T-helper 1 cell (primary cell): ENCODE results near the gene PRKN.

ENCODE experiments used
- DNase-seq, 5 donors: peaks; one replicate each; pipeline ENCODE4 v3.0.0-alpha.2; 2012 to 2020

Gene PRKN

DNA sequence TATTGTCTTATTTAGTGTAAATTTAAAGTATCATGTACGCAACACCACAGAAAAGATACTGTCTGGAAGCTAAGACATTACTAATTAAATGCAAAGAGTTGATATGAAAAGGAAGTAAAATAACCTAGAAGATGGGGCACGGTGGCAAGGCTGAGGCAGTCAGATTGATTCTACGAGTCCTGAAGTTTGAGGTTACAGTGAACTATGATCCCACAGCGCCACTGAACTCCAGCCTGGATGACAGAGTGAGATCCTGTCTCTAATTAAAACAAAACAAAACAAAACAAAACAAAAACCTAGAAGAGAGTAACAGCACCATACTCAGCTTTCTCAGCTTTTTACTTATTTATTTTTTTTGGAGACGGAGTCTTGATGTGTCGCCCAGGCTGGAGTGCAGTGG is 199.0 kb downstream of the PRKN start:
- no peak for DNase-seq

DNA sequence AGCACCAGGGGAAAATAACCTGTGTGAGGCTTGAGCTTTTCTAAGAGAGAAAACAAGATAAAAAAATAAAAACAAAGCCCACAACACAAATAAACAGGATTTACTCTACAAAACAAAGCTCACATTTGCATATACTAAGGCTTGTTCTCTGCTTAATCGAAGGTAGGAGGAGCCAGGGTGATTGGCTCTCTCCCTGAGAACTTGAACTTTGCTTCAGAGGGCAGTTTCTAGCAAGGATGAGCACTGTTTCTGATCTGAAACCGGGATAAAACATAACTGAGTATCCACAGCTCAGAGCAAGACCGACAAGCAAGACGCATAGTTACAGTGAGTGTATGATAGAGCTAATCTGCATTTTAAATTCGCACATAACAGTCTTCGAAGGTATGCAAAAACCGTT is 200.6 kb downstream of the PRKN start:
- DNase-seq, result no peak

DNA sequence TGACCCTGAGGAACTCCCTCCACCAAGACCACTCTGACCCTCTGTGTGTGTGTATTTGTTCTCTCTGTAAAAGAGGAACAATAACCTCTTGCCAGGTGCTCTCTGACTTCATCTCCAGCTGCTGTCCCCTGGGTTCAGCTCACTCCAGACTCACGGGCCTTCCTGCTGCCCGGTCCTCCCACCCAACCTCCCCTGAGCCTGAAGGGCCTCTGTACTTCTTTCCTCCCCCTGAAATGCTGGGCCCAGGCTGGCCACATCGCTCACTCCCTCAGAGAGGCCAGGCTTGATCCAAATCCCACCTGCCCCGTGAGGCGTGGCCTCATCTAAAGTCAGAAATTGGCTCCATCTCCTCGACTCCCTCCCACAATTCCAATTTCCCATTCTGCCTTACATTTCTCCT is 202.4 kb downstream of the PRKN start:
- DNase-seq, result no peak

DNA sequence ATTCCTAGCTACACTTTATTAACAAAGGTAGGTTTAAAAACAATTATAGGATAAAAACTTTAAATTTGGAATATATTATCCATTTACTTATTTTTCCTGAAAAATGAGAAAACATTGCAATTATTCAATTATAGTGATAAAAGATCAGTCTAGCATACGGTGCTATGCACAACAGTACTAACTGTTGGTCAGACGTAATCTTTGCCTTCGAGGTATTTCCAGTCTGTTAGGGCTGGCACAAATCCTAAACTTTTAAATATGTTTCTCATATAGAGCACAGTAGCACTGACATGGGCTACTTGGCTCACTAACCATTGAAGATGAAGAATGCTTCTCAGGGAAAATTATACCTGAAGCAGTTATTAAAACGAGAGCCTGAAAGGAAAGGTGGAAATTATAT is 214.8 kb downstream of the PRKN start:
- no peak for DNase-seq

DNA sequence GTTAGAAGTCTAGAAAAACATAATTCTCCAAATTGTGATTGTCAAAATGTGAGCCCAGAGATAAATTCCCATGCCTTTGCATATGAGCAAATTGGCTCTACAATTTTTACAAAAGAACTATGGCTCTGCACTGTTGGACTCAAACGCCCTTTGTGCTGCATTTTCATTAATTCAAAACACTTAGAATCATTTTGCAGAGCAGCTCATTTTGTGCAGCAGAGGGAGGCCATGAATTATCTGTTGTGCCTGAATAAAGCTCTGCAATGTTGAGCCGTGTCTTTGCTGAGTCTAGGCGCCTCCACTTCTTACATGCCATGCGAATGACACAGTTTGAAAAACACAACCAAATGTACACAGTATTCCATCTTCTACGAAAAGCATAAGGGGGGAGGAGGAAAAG is 230.2 kb downstream of the PRKN start:
- DNase-seq, result no peak

DNA sequence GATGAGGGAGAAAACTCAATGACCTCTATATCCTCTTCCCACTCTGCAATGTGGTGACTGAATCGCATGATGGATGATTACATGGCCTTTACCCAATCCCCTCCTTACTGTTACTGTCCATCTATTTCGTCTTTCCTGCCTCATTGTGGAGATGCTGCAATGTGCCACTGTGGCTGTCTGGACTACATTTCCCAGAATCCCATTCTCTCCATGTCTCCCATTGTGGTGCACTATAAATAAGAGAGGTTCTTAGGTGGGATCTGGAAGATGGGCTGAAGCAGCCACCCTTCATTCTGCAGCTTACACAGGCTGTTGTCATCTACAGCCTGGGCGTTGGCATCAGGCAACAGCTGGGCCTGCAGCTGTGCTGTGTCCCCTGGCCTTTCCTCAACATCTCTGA is 233.6 kb downstream of the PRKN start:
- DNase-seq, result no peak

DNA sequence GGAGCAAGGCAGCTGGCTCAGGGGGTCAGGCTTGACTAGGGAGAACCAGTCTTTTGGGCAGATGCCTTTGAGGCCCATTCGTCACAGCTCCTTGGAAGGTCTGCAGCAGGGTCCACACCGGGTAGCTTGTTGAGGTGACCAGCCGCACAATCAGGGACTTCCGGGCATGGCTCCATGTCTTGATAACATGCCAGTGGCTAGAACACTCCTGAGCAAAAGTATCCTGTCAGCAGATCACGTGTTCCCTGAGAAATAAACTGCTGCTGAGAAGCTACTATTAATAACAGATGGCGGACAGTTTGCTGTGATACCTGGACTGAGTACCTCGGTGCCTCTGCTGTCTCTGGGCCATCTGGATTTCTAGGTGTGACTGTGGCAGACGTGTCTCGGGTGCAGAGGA is 235.9 kb downstream of the PRKN start:
- no peak for DNase-seq

DNA sequence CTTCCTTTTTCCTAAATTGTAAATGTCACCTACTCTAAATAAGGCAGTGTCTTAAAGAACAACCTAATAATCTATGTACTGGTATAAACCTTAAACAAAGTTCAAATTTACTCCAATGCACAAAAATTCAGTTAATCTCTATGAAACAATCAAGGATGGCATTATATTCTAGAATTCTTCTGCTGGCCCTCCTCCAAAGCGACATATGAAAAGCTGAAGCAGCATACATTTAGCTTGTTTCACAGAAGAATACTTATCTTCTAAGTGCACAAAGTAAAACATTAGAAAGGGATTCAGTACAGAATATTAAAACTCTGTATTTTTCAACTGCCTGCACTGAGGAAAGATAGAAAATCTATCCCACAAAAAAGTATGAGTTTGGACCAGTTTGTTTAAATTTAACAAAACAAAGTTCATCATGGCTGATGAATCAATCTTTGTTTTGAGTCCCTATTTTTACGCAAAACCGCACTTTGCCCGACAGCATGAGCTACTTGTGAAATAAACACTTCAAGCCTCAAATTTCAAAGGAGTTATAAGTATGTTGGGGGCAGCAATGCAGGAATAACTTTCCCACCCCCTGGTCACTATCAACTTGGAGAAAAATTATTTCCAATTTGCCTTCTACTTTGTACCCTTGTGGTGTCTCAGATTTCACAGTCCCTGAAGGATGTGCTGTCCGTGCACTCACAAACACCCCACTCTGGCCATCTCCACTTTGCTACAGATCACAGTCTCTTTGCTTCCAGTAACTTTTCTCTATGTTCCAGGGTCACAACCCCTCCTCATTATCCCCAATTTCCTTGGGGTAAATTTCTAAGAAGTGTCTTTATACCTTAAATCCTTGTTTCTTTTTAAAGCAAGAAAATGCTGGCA is 238.2 kb downstream of the PRKN start:
- DNase-seq, result no peak

DNA sequence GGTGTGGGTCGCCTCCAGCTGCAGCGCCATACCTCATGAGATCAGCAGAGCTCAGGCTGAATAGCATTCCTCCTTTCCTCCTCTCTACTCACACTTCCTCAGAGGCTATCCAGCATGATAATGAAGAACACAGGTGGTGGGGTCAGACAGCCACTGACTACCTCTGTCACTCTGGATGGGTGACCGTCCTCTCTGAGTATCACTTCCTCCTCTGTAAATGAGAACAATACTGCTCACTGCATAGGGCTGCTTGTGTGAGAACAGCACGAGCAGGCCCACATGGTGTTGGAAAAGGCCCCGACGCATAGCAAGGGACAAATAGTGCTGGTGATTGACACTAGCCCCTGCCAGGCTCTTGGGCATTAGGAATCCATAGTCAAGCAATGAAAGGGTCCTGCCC is 239.1 kb downstream of the PRKN start:
- no peak for DNase-seq

DNA sequence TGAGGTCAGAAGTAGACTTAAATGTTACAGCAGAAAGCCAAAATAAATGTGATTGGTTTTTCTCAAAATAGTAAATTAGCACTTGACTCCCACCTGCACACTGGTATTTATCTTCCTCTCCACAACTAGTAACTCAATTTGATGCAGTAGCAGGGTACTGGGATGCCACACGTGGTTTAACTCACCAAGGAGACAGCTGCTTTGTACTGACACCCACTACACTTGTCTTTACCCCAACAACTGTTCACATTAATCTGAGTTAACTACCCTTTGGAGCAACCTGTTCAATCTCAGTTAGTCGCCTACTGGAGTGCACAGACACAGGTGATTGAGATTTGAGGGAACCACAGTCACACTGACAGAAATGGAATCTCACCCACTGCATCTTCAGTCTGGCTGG is 242.1 kb downstream of the PRKN start:
- DNase-seq, result no peak

DNA sequence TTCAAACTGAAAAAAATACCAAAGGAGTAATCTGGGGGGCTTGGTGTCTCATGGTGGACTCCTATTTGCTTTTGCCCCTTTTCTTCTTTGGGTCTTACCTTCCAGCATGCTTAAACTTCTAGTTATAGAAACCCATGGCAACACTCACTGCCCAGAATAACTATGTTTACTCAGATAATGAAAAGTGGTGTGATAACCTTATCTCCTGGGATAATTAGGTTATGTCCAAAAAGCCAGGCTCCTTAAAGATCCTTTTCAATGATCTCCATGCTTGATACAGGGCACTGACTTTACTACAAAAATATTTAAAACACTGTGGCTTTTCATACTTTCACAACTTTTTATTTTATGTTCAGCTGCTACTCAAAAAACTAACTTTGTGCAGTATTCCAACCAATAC is 245.6 kb downstream of the PRKN start:
- no peak for DNase-seq

DNA sequence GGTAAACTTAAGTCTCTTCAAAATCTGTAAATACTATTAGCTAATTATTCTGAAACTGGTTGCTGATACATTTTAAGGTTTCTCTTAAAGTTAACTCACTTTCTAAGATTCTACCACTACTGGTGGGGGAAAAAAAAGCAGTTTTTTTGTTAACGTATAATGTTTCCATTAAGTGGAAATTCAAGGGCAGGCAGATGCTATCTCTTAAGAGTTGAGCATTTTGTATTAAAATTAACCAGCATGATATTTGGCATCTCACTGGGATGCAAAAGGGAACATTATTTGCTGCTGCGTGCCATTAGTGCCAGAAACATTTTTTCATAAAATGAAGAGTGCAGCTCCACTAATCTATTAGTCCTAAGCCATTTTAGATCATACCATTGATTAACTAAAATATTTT is 246.2 kb downstream of the PRKN start:
- DNase-seq, result no peak

DNA sequence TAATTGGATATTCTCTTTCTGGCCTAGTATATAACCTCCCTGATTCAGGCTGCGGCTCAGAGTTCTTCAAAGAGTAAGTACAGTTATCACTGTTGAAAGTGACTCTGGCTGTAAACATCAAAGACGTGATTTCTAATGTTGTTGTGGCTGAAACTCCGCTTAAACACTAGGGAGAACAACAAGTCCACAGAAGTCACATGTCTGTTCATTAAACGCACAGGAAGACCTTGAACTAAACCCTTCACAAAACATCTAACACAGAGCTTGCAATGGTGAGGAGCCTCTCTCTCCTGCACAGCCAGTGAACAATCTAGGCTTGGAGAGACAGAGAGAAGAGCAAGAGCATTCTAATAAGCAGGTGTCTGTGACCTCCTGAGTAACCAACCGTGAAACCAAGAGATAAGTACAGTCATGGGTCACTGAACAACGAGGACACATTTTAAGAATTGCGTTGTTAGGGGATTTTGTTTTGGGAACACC is 249.3 kb downstream of the PRKN start:
- DNase-seq, result no peak

DNA sequence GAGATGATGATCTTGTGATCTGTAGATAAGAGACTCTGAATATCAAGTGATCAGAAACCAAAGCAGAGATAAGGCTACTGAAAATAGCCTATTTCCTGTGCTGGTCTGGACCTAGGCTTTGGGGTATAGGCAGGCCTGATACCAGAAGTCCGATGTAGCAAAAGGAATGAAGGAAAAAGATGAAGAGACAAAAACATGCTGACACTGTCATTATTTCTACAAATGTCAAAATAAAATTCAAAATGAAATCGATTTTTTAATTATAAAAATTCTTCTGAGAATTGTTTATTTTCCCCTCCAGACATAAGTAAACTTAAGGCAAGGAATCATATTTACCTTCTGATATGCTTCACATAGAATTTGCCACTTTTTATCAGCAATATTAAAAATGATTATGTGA is 252.8 kb downstream of the PRKN start:
- no peak for DNase-seq

DNA sequence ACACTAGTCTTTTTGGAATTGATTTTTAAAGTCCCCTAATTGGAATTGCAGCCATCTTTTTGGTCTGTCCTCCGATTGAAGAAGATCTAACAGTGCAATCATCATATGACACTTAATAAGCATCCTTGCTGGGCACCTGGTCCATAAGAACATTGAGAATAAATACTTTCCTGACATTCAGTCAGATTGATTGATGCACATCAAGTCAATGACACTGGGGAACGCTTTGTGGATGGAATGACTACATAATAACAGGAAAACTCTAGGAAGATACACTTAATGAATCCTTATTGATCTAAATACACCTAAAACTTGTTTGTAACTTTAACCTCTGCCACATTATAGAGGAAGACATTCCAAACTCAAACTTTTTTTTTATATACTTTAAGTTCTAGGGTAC is 255.7 kb downstream of the PRKN start:
- no peak for DNase-seq

DNA sequence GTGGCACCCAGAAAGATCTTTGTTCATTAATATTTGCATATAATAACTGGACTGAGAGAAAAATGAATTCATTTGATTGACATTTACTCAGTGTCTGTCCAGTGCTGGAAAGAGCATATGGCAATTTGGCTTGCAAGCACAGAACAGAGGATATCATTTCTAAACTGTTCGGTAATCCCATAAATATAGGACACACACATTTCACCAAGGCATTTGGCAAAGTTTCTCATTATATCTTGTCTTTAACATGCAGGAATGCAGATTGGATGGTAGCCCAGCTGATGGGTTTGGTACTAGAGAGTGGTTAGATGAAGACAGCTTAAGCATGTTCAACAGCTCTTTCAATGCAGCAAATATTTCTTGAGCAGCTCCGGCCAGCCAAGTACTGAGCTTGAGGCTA is 259.2 kb downstream of the PRKN start:
- no peak for DNase-seq

DNA sequence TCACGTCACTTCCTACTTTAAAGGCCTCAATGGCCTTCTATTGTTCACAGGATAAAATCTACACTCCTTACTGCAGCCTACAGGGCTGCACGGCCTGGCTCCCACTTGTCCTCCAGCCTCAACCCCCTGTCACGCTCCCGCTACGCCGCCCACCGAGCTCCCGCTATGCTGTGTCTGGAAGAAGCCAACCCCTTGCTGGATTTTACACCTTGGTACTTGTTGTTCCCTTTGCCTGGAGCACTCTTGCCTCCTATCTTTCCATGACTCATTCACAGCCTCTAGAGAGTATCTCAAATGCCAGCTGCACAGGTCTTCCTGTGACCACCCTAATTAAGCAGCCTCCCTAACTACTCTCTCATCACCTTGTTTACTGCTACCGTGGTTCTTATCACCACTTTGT is 259.9 kb downstream of the PRKN start:
- no peak for DNase-seq

DNA sequence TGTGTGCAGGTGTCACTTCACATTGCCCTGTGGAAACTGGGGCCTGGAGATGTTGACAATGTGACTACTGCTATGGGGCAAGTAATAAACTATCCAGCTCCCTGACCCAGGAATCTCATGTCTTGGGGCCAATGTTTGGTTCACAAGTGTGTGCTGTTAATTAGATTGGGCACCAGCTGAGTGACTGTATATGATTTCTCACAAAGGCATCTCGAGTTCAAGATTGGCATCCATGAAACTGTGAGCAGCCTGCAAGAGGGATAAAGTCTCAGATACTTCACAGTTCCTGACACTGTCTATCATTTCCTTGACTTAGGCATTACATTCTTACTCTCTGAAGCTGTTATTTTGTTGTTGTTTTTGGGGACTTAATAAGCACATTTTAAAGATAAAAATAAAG is 264.0 kb downstream of the PRKN start:
- DNase-seq, result no peak

DNA sequence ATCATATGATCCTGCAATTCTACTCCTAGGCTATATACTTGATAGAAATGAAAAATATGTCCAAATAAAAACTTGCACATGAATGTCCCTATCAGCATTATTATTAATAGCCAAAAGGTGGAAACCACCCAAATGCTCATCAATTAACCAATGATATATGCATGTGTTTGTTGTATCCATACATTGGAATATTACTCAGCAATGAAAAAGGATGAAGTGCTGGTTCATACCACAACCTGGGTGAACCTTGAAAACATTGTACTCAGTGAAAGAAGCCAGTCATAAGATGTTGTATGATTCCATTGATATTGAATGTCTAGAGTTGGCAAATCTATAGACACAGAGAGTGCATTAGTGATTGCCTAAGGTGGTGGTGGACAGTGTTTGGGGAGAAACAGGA is 267.6 kb downstream of the PRKN start:
- no peak for DNase-seq

DNA sequence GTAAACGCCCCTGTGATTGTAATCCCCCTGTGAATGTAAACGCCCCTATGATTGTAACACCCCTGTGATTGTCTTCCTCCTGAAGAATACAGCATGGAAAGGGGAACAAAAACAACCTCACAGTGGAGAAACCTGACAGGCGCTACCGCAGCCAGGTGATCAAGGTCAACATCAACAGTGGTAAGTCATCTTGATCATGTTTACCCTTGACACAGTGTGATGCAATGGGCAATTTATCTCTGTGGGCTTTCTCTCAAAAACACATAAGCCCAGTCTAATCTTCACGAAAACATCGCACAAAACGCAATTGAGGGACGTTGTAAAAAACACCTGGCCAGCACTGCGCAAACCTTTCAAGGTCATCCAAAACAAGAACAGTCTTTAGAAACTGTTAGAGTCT is 277.2 kb downstream of the PRKN start:
- DNase-seq, result no peak

DNA sequence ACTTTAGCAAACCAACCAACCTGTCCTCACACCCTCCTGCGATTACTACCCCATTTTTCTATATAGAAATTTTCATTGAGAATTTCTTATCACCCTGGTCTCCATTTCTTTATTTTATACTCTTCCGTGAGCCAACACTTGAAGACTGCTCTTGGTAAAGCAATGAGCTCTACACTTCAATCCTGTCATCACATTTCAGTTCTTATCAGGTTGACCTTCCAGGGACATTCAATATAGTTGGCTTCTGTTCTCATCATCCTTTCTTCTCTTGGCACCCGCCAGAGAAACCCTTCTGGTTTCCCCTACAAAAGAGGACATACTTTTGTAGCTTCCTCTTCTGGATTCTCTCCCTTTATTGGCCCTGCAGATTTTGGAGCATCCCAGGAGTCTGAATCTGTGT is 279.3 kb downstream of the PRKN start:
- no peak for DNase-seq

DNA sequence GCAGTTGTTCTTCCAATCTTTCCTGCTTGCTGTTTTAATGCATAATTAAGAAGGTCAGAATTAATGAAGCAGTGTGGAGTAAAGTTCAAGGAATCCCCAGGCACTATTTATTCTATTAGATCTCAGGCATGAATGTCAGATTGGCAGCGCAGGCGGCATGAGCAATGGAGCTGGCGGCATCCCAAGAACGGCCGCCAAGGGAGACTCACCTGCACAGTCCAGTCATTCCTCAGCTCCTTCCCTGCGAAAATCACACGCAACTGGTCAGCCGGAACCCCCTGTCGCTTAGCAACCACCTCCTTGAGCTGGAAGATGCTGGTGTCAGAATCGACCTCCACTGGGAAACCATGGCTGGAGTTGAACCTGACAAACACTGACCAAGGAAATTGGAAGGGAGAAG is 284.5 kb downstream of the PRKN start:
- no peak for DNase-seq

DNA sequence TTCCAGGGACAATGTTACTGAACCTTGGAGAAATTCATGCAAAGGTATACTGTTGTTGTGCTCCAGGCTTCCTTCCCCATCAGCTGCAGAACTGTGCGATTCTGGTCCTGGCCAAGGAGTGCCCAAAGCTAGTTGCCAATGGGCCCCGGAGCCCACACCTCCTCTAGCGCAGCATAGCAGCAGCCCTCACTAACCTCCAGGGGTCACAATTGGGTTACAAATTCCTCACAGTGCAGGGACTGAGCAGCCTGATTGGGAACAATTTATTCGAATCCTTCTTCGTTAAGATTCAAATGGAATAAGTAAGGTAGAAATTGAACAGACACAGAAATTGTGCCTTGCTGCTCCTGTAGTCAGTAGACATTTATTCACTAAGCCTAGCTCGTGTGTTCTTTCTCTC is 284.9 kb downstream of the PRKN start:
- DNase-seq, result no peak

DNA sequence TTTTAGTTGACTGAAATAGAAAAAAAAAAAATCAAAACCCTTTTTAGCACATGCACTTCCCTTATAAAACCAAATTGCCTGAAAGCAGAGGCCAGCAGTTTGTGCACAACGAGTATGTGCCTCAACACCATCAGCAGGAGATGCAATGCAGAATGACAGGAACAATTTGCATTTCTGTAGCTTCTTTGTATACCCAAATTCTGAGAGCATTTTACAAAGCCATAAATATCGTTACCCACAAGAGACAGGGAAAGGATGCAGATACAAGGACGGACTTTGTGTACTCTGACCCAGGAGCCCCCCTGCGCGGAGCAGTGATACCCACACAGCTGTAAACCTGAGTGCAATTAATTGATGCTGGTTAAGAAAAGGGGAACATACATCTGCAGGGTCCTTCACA is 285.6 kb downstream of the PRKN start:
- no peak for DNase-seq

DNA sequence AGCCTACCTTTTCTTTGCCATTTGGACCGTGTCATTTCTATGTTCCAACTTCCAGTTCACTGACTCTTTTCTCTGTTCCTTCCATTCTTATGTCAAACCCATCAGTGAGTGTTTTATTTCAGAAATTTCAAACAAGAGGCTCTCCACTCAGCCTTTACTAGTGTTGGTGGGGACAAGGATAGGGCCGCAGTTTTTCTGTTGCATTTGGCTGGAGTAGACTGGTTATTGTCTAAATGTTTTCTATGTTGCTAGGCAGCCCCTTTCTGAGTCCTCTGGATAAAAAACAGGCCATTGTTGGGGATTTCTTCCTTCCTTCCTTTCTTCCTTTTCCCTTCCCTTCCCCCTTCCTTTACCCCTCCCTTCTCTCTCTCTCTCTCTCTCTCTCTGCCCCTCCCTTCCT is 288.6 kb downstream of the PRKN start:
- no peak for DNase-seq
